ENCODE measurements around the gene BCR. TPM values are rescaled to one million over a fixed set of nuclear protein-coding genes. Genes with fewer than 3 reads are reported as not detected.
A peak's percentile ranks its signal among the peaks of the same experiment; 100 is the strongest.
"Not testable (repeated sequence)": the region's sequence is repeated elsewhere in the genome, so short reads cannot be mapped to it uniquely, and the experiment has no call there.

BCR gene
- total RNA-seq, 1 donor from 2014 or later: 98.1 TPM

GRCh38 chr22:23285734-23286133 lies 105.4 kb downstream of the BCR start:
- DNase-seq (ENCODE audit: low spot score): no peak

GRCh38 chr22:23286296-23286695 lies 106.0 kb downstream of the BCR start:
- DNase-seq (ENCODE audit: low spot score): no peak

GRCh38 chr22:23287136-23288095 lies 107.1 kb downstream of the BCR start:
- DNase-seq (ENCODE audit: low spot score): no peak

- no peak for DNase-seq (ENCODE audit: low spot score)
Observed at GRCh38 chr22:23288301-23289129, 108.2 kb downstream of the BCR start.

GRCh38 chr22:23289130-23289503 lies 108.8 kb downstream of the BCR start:
- no peak for DNase-seq (ENCODE audit: low spot score)

- DNase-seq (ENCODE audit: low spot score): no peak
Observed at GRCh38 chr22:23289851-23290724, 109.8 kb downstream of the BCR start.

GRCh38 chr22:23291806-23292452 lies 111.6 kb downstream of the BCR start:
- no peak for DNase-seq (ENCODE audit: low spot score)

GRCh38 chr22:23292453-23293350 lies 112.4 kb downstream of the BCR start:
- no peak for DNase-seq (ENCODE audit: low spot score)

GRCh38 chr22:23293720-23294119 lies 113.4 kb downstream of the BCR start:
- DNase-seq (ENCODE audit: low spot score): no peak

- no peak for DNase-seq (ENCODE audit: low spot score)
Observed at GRCh38 chr22:23294221-23294620, 113.9 kb downstream of the BCR start.

- DNase-seq (ENCODE audit: low spot score): no peak
Observed at GRCh38 chr22:23300476-23300875, 120.2 kb downstream of the BCR start.

- no peak for DNase-seq (ENCODE audit: low spot score)
Observed at GRCh38 chr22:23301591-23301990, 121.3 kb downstream of the BCR start.

GRCh38 chr22:23302171-23303002 lies 122.1 kb downstream of the BCR start:
- DNase-seq (ENCODE audit: low spot score): no peak

- DNase-seq (ENCODE audit: low spot score): peak; percentile 86
Observed at GRCh38 chr22:23305321-23305910, 125.1 kb downstream of the BCR start.

GRCh38 chr22:23305922-23306374 lies 125.6 kb downstream of the BCR start:
- peak; percentile 90 for DNase-seq (ENCODE audit: low spot score)

GRCh38 chr22:23306438-23306921 lies 126.2 kb downstream of the BCR start:
- peak; percentile 90 for DNase-seq (ENCODE audit: low spot score)

- DNase-seq (ENCODE audit: low spot score): no peak
Observed at GRCh38 chr22:23306926-23307325, 126.6 kb downstream of the BCR start.

GRCh38 chr22:23307511-23307910 lies 127.2 kb downstream of the BCR start:
- not testable (repeated sequence) for DNase-seq (ENCODE audit: low spot score)
